Renal pelvis (tissue), 4 donors: Measurements from ENCODE around the gene SMYD3. TPM values are rescaled to one million over a fixed set of nuclear protein-coding genes. Genes with fewer than 3 reads are reported as not detected.
"Not testable (repeated sequence)": the region's sequence is repeated elsewhere in the genome, so short reads cannot be mapped to it uniquely, and the experiment has no call there.

ENCODE experiments used
- DNase-seq: peaks from one replicate; pipeline ENCODE4 v3.0.0-alpha.2; 2013
- polyA plus RNA-seq, 3 donors: library from polyadenylated mRNA; unstranded; fragments of 120-200 nt; gene quantifications; one replicate each; pipeline ENCODE4 v1.2.1, GENCODE V29; 2013; ENCODE audit not compliant: insufficient read length in 3 of 3

Gene SMYD3
- polyA plus RNA-seq, 3 donors: 25.8 to 30.3 (median 26.1) TPM

GRCh38 chr1:246365708-246366107 lies 141.4 kb downstream of the SMYD3 start:
- no peak for DNase-seq

GRCh38 chr1:246364415-246364941 lies 142.6 kb downstream of the SMYD3 start:
- no peak for DNase-seq

- not testable (repeated sequence) for DNase-seq
These were observed 150.0 kb downstream of the SMYD3 start for GRCh38 chr1:246357014-246357598.

DNA sequence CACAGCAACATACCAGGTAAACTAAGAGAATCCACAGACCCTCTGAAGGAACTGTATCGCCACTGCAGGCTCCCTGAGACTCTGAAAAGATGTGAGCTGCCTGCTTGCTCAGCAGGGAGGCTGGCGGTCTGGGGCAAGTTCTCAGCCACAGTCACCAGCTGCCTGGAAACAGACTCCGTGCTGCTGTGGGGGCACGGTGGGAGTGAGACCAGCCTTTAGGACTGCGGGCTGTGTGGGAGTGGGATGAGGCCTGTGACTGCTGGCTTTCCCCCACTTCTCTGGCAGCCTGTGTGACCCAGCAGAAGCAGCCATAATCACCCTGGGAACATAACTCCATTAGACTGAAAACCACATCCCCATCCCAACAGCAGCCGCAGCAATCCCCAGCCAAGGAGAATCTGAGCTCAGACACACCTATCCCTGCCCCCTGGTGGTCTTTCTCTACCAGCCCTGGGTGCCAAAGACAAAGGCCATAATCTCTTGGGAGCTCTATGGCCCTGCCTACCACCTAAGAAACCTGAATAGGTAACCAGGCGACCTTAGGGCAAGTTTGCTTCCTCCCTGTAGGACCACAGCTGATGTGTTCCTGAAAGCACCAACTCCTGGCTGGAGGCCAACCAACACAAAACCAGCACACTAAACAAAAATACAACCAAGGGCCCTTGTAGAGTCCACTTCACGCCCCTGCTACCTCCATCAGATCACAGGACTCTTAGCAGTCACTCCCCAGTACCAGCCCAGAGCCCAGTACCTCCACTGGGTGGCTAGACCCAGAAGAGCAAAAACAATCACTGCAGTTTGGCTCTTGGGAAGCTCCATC lies 151.5 kb downstream of the SMYD3 start:
- no peak for DNase-seq

DNA sequence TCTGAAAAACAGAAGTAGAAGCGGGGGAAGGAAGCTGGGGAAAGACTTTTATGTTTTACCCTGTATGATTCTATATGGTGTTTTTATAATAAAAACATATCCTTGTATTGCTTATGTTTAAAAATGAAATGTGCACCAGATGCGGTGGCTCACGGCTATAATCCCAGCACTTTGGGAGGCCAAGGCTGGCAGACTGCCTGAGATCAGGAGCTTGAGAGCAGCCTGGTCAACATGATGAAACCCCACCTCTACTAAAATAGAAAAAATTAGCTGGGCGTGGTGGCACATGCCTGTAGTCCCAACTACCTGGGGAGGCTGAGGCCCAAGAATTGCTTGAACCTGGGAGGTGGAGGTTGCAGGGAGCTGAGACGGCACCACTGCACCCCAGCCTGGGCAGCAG lies 155.4 kb downstream of the SMYD3 start:
- DNase-seq: no peak

- DNase-seq: peak; percentile 7
These were observed 156.3 kb downstream of the SMYD3 start for GRCh38 chr1:246350745-246351144.

DNA sequence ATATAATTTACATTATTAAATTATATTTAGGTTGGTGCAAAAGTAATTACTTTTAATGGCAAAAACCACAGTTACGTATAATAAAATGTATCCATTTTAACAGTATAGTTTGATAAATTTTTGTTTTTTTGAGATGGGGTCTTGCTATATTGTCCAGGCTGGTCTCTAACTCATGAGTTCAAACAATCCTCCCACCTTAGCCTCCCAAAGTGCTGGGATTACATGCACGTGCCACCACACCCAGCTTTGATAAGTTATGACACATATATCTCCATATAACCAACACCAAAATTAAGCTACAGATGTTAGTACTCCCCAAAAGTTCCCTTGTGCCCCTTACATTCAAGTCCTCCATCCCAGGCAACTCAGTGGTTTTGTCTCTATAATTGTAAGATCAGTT lies 163.1 kb downstream of the SMYD3 start:
- no peak for DNase-seq

- DNase-seq: no peak
These were observed 163.8 kb downstream of the SMYD3 start for GRCh38 chr1:246343251-246343650.

DNA sequence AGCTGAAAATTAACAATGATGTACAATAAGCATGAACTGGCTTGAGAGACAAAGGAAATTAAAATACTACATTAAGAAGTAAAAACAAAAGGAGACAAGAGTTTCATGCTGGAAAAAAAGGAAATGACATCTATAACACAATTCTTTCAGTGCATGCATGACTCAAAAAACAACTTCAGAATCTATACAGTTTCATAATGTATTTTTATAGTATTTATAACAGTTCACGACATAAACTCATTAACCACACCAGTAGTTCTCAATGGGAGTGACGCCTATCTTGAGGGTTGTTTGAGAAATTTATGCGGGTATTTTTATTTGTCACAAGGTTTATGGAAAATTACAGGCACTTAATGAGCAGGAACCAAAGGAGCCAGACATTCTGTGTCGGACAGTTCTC lies 168.5 kb downstream of the SMYD3 start:
- DNase-seq: no peak

- no peak for DNase-seq
These were observed 169.0 kb downstream of the SMYD3 start for GRCh38 chr1:246338098-246338497.

DNA sequence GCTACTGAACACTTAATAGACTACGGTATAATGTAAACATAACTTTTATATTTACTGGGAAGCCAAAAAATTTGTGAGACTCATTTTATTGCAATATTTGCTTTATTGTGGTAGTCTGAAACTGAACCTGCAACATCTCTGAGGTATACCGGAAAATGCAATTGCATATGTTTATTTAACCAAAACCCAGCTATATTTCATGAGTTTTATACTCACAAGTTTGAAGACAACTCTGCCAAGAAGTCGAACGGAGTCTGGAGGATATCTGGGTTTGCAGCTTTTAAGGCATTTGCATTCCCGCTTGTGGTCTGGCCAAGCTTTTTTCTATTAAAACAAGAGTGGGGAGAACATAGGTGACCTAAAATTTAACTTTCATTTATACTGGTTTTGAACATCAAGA lies 171.9 kb downstream of the SMYD3 start:
- DNase-seq: no peak

DNA sequence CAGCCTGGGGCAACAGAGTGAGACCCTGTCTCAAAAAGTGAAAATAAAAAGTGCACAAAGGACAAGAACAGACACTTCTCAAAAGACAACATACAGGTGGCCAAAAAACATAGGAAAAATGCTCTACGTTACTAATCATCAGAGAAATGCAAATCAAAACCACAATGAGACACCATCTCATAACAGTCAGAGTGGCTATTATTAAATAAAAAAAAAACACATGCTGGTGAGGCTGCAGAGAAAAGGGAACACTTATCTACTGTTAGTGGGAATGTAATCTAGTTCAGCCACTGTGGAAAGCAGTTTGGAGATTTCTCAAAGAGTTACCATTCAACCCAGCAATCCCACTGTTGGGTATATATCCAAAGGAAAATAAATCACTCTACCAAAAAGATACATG lies 173.2 kb downstream of the SMYD3 start:
- no peak for DNase-seq

DNA sequence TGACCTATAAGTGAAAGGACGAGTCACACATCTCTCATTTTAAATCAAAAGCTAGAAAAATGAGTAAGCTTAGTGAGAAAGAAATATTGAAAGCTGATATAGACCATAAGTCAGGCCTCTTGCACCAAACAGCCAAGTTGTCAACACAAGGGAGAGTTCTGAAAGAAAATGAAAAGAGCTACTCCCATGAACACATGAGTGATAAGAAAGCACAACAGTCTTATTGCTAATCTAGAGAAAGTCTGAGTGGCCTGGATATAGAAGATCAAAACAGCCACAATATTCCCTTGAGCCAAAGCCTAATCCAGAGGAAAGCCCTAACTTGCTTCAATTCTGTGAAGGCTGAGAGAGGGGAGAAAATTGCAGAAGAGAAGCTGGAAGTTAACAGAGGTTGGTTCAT lies 175.0 kb downstream of the SMYD3 start:
- DNase-seq: no peak

DNA sequence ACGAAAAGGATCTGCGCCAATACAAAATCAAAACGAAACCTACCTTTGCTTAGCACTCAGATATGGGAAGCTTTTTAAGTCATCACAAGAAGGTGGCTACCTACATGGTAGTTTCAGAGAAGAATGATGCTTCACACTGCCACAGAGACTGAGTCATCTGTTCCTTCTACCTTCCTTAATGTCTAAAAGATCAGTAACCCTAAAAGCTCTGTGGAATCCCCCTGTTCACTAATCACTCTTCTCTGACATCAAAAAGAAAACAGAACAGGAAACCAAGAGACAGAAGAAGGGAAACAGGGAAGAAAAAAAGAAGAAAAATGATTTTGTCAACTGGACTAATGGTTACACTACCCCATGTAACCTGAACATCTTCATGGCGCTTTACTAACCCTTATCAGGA lies 177.2 kb downstream of the SMYD3 start:
- DNase-seq: no peak

- DNase-seq: not testable (repeated sequence)
These were observed 177.8 kb downstream of the SMYD3 start for GRCh38 chr1:246329292-246329691.

GRCh38 chr1:246324711-246325110 lies 182.4 kb downstream of the SMYD3 start:
- DNase-seq: no peak

DNA sequence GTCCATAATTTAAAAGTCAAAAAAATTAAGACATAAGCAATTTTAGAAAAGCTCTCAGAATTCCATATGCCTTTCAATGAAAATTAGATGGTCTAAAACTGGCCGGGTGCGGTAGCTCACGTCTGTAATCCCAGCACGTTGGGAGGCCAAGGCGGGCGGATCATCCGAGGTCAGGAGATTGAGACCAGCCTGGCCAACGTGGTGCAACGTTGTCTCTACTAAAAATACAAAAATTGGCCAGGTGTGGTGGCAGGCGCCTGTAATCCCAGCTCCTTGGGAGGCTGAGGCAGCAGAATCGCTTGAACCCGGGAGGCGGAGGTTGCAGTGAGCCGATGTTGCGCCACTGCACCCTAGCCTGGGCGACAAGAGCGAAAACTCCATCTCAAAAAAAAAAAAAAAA lies 183.0 kb downstream of the SMYD3 start:
- not testable (repeated sequence) for DNase-seq

- DNase-seq: no peak
These were observed 186.8 kb downstream of the SMYD3 start for GRCh38 chr1:246320286-246320685.

DNA sequence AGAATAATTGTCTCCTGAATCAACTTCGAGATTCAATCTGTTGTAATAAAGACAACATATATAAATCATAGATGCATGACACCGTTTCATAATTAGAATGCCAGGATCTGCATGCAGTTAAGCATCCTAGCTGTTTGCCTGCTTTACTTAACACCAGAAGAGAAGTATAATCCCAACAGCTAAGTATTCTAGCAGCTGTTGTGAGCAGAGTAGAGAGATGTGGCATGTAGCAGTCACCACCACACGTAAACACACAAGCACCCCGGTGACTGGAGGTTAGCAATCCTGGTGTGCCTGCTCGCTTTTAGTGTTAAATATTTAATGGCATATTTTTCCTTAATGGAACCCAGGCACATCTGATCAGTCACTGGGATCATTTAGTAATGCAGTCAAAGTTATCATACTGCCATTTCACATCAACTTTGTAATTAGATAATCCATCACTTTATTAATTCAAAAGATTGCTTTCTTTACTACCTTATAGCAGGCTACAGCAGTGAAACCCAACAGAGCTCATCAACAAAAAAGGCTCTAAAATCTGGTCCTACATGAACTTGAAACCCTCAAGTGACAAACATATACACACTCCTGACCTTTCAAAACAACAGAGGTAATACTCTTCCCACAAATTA lies 187.9 kb downstream of the SMYD3 start:
- DNase-seq: no peak

- DNase-seq: no peak
These were observed 188.5 kb downstream of the SMYD3 start for GRCh38 chr1:246318622-246319021.

- DNase-seq: no peak
These were observed 189.1 kb downstream of the SMYD3 start for GRCh38 chr1:246318036-246318359.

DNA sequence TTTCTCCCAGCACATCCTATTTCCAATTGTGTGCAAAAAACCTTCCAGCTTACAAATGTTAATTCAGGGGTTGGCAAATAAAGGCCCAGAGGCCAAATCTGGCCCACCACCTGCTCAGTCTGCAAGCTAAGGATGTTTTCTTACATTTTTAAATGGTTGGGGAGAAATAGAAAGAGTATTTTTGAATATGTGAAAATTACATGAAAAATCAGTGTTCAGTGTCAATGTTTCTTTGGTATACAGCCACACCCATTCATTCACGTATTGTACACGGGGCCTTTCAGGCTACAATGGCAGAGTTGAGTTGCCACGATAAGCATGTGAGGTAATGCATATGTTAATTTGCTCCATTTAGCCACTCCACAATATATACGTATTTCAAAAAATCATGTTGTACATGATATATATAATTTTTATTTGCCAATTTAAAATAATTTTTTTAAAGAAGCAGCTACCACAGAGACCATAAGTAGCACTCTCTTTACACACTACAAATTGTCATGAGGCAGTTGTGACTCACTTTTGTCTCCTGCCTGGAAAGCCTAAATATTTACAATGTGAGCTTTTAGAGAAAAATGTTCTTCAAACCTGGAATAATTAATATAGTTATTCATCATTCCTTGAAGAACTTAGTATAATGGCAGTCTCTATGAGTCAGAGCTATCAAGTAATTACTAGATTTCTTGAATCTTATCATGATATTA lies 189.6 kb downstream of the SMYD3 start:
- DNase-seq: no peak

DNA sequence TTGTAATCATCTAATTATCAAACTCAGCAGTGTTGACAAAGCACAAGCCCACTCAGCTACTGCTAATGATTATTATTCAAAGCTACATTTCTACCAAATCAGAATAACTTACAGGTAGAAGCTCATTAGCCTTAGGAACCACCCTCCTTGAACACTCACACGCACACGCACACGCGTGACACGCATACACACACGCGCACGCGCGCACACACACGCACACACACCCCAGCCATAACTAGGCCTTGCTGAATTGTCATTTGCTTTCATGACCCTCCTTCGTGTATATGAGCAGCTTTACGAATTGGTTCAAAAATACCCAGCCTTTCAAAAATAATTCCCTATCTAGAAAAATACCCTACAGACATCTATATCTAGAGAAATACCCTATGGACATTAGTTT lies 195.6 kb downstream of the SMYD3 start:
- DNase-seq: no peak
